NB4 (cell line): ENCODE measurements around the gene TSC1.

Source experiments
- DNase-seq: peaks from one replicate; pipeline ENCODE4 v3.0.0; 2010; ENCODE audit warnings: low read depth
- H3K4me3 ChIP-seq: one replicate; pipeline ENCODE4 v1.5.1; 2011; ENCODE audit warnings: mild to moderate bottlenecking, low read depth, low read length, moderate library complexity
- CTCF ChIP-seq: IDR thresholded peaks from one replicate; pipeline ENCODE4 v1.5.1; 2012; ENCODE audit warnings: low read depth, low read length
- MAX ChIP-seq: IDR thresholded peaks from 2 replicates; pipeline ENCODE4 v1.6.1; 2011; ENCODE audit warnings: low read depth, low read length
- MYC ChIP-seq: IDR thresholded peaks from 2 replicates; pipeline ENCODE4 v1.6.1; 2011; ENCODE audit warnings: low read depth, low read length
- POLR2A ChIP-seq: IDR thresholded peaks from 2 replicates; pipeline ENCODE4 v1.6.1; 2011; ENCODE audit warnings: mild to moderate bottlenecking; ENCODE audit not compliant: insufficient read length; ENCODE audit errors: extremely low read depth

Gene TSC1

DNA sequence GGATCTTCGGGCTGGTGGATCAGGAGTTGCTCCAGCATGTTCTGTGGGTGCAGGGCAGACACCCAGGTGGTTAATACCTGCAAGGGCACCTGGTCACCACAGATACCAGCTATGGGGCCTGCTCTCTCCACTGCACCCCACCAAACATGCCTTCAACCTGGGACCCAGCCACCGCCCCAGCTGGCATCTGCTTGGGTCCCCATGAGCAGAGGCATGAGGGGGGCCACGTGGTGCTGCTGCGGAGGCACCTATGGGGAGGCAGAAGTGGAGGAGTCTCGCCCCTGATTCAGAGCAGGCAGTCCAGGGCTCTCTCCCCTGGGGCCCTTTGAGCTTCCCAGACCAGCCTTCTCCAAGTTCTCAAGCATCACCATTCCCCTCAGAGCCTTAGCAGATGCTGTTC lies 69.3 kb downstream of the TSC1 start:
- no peak for DNase-seq
- no peak overlapping the region for H3K4me3 ChIP-seq
- no peak for TF ChIP-seq MYC
- TF ChIP-seq MAX, result no peak
- no peak for TF ChIP-seq POLR2A
- no peak for TF ChIP-seq CTCF

GRCh38 chr9:132873403-132873802 lies 71.0 kb downstream of the TSC1 start:
- H3K4me3 ChIP-seq, result no peak overlapping the region
- TF ChIP-seq MAX (no peak), CTCF (no peak), MYC (no peak), POLR2A (no peak)
- DNase-seq, result no peak

- TF ChIP-seq POLR2A, result no peak
- no peak for TF ChIP-seq MYC
- no peak for TF ChIP-seq CTCF
- TF ChIP-seq MAX, result no peak
- H3K4me3 ChIP-seq, result no peak overlapping the region
- no peak for DNase-seq
Observed at GRCh38 chr9:132869266-132869665, 75.2 kb downstream of the TSC1 start.

DNA sequence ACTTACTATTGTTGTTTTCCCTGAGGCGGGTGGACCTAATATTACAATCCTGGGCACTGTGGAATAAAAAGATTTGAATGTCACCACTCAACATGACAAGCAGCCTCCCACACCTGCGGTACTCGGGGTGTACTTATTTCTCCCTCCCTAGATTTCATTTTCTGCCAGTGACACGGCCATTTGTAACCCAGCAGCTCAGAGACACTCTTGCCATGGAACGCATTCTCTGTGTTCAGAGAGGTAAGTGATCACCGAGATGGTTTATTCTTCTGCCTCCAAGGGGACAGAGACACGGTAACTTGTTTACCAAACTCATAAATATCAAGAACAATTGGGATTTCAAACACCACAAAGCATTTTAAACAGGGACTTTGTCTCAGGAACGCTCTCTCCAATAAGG lies 77.5 kb downstream of the TSC1 start:
- DNase-seq, result no peak
- no peak overlapping the region for H3K4me3 ChIP-seq
- TF ChIP-seq POLR2A, result no peak
- no peak for TF ChIP-seq CTCF
- no peak for TF ChIP-seq MYC
- TF ChIP-seq MAX, result no peak

- DNase-seq, result no peak
- TF ChIP-seq MYC, result no peak
- no peak for TF ChIP-seq MAX
- no peak for TF ChIP-seq POLR2A
- TF ChIP-seq CTCF, result no peak
Observed at GRCh38 chr9:132864691-132865090, 79.7 kb downstream of the TSC1 start.

DNA sequence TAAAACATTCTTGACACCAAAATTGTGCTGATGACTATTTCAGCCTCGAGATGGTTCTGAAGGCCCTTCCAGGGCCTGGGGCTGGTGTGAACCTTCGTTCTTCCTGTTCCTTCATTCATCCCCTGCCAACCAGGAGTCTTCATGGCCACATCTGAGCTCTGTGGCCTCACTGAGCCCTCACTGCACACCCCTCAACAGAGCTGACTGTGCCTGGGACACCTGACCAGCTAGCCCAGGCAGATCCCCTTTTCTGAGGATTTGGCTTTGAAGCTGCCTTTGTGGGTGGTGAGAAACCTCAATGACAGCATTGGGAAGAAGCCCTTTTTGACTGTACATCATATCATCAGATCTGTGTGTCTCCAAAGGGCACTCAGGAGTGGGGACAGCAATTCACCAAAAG lies 80.1 kb downstream of the TSC1 start:
- no peak for DNase-seq
- H3K4me3 ChIP-seq, result no peak overlapping the region
- TF ChIP-seq MAX, result no peak

More at GRCh38 chr9:132864691-132865090, 79.7 kb downstream of the TSC1 start:
- H3K4me3 ChIP-seq, result no peak overlapping the region
